PC-9 (cell line): ENCODE measurements around the gene DVL1. TPM values are rescaled to one million over a fixed set of nuclear protein-coding genes. Genes with fewer than 3 reads are reported as not detected.

ENCODE experiments used
- BruUV-seq: library from RNA; stranded (reverse); fragments of 400-500 nt; replicated peaks from 2 replicates; lab custom pipeline; 2021; lab: Mats Ljungman, UMichigan
- CTCF ChIA-PET: fragments of 300-600 bp; sonication (Branson Sonifier 250); formaldehyde crosslinking; loops from one replicate; lab custom pipeline; 2022; ENCODE audit warnings: antibody characterized with exemption; lab: Charles Lee
- POLR2A ChIA-PET: fragments of 300-600 bp; sonication (Branson Sonifier 250); formaldehyde crosslinking; loops from one replicate; lab custom pipeline; 2022; ENCODE audit warnings: antibody characterized with exemption; ENCODE audit not compliant: unreplicated experiment; lab: Charles Lee
- DNase-seq, 2 experiments: peaks; one replicate each; pipeline versions ENCODE4 v3.0.0 to v3.0.0-alpha.2; 2015 to 2022; ENCODE audit warnings: mixed read lengths in 1 of 2
- H2AFZ ChIP-seq: fragments of 200-600 bp; sonication (generic); 2 replicates; pipeline ENCODE4 v1.8.1; 2017; ENCODE audit warnings: antibody characterized with exemption
- H3F3A ChIP-seq: fragments of 200-600 bp; sonication (generic); 2 replicates; pipeline ENCODE4 v1.8.1; 2017; ENCODE audit warnings: antibody characterized with exemption, mild to moderate bottlenecking, low read depth; ENCODE audit not compliant: insufficient read depth
- H3K27ac ChIP-seq: fragments of 200-600 bp; sonication (generic); 2 replicates; pipeline ENCODE4 v1.6.1; 2016; ENCODE audit warnings: mixed run types
- H3K27me3 ChIP-seq: fragments of 200-600 bp; sonication (generic); 2 replicates; pipeline ENCODE4 v1.6.1; 2016; ENCODE audit warnings: low read depth, mixed run types; ENCODE audit not compliant: insufficient read depth
- H3K36me3 ChIP-seq: fragments of 200-600 bp; sonication (generic); 2 replicates; pipeline ENCODE4 v1.6.1; 2016; ENCODE audit warnings: low read depth, mixed run types
- H3K4me1 ChIP-seq: fragments of 200-600 bp; sonication (generic); replicated peaks from 2 replicates; pipeline ENCODE4 v1.6.1; 2016; ENCODE audit warnings: mixed run types; ENCODE audit not compliant: insufficient read depth
- H3K4me2 ChIP-seq: fragments of 200-600 bp; sonication (generic); 2 replicates; pipeline ENCODE4 v1.6.1; 2017; ENCODE audit warnings: mixed run types
- H3K4me3 ChIP-seq: fragments of 200-600 bp; sonication (generic); 2 replicates; pipeline ENCODE4 v1.6.1; 2016; ENCODE audit warnings: mixed run types
- H3K79me2 ChIP-seq: fragments of 200-600 bp; sonication (generic); 2 replicates; pipeline ENCODE4 v1.6.1; 2017; ENCODE audit warnings: low read depth, mixed run types
- H3K9me2 ChIP-seq: fragments of 200-600 bp; sonication (generic); 2 replicates; pipeline ENCODE4 v1.8.1; 2017; ENCODE audit warnings: mild to moderate bottlenecking; ENCODE audit not compliant: insufficient read depth
- H3K9me3 ChIP-seq: fragments of 200-600 bp; sonication (generic); 2 replicates; pipeline ENCODE4 v1.8.1; 2016; ENCODE audit warnings: low read depth; ENCODE audit not compliant: insufficient read depth
- H4K20me1 ChIP-seq: fragments of 200-600 bp; sonication (generic); 2 replicates; pipeline ENCODE4 v1.8.1; 2017; ENCODE audit not compliant: insufficient read depth
- EZH2 ChIP-seq: fragments of 200-600 bp; sonication (generic); IDR thresholded peaks from 2 replicates; pipeline ENCODE4 v1.8.0; 2017; ENCODE audit warnings: antibody characterized with exemption, low read depth
- intact Hi-C: fragments of 100-400 bp; cut with micrococcal nuclease; formaldehyde crosslinking; loops from one replicate; pipeline ENCODE4 v1.10.0; 2022; ENCODE audit not compliant: unreplicated experiment
- total RNA-seq: library from RNA; stranded (reverse); gene quantifications from 2 replicates; pipeline ENCODE4 v1.2.3, GENCODE V29; 2021
- TF ChIP-seq, protein P1 (sequence below): fragments of 200-600 bp; sonication (generic); conservative IDR thresholded peaks from 2 replicates; pipeline ENCODE4 v1.6.1; 2017; ENCODE audit warnings: mixed run types, antibody characterized with exemption, mild to moderate bottlenecking, moderate library complexity

DVL1 gene
- total RNA-seq, 1 experiment from 2014 or later, result 95.8 TPM

DNA sequence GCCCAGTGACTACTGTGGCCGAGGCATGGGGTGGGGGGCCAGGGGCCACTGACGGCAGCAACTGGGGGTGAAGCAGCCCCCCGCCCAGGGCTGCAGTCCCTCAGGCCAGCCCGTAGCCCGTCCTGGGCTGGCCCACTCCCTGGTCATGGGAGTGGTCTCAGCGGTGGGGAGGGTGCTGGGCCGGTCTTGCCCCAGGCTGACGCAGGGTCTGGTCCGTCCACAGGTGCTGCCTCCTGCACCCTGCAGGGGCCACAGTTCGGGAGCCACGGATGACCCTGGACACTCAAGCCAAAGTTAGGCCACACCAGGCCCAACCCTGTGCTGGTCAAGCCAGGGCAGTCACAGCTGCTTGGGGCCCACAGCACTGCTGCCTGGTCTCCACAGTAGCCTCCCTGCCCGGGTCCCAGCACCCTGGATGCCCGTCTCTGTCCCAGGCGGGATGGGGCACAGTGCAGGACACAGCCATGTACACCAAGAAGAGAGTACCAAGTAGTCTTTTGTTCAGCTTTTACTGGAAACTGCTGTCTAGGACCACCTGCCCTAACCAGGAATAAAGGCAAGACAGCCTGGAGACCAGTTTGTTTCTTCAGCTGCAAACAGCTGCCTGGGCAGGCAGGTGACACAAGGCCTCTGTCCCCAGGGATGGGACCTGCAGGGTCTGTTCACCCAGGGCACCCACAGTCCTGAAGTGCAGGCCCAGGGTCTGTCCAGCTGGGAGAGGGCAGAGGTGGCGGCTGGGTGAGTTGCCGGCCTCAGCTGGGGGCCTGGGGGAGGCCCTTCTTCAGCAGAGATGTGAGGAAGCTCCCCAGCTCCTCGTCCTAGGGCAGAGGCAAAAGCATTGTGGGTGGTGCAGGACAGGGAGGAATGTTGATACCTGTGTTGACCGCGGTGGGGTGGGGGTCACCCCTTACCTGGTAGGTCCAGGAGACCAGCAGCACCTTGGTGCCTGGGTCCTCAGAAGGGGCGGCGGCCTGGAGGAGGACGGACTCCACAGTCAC, 37.8 kb downstream of the DVL1 start:
- DNase-seq, result no peak
- H4K20me1 ChIP-seq, result peaks cover 37% of the 10 kb centered on the region
- BruUV-seq, result no TSS peak
- peaks cover 24% of the 10 kb centered on the region; the same call in 1 of the 2 replicates for H3F3A ChIP-seq
- no peaks in the 10 kb centered on the region for H3K9me2 ChIP-seq
- H3K36me3 ChIP-seq, result 0 out of 2 replicates have a peak, but pooled peaks cover 5% of the 10 kb centered on the region
- TF ChIP-seq, protein P1, sequence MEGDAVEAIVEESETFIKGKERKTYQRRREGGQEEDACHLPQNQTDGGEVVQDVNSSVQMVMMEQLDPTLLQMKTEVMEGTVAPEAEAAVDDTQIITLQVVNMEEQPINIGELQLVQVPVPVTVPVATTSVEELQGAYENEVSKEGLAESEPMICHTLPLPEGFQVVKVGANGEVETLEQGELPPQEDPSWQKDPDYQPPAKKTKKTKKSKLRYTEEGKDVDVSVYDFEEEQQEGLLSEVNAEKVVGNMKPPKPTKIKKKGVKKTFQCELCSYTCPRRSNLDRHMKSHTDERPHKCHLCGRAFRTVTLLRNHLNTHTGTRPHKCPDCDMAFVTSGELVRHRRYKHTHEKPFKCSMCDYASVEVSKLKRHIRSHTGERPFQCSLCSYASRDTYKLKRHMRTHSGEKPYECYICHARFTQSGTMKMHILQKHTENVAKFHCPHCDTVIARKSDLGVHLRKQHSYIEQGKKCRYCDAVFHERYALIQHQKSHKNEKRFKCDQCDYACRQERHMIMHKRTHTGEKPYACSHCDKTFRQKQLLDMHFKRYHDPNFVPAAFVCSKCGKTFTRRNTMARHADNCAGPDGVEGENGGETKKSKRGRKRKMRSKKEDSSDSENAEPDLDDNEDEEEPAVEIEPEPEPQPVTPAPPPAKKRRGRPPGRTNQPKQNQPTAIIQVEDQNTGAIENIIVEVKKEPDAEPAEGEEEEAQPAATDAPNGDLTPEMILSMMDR, result no peak
- TF ChIP-seq EZH2, result no peak
- no peak overlapping the region for H3K27ac ChIP-seq
- no peaks in the 10 kb centered on the region for H3K27me3 ChIP-seq
- peaks cover 16% of the 10 kb centered on the region; the same call in 1 of the 2 replicates for H3K4me1 ChIP-seq
- POLR2A ChIA-PET, result no interaction called here
- CTCF ChIA-PET, result no interaction called here
- H3K4me3 ChIP-seq, result no peak overlapping the region
- H2AFZ ChIP-seq, result no peak overlapping the region
- H3K9me3 ChIP-seq, result no peaks in the 10 kb centered on the region
- peaks cover 29% of the 10 kb centered on the region; the same call in 1 of the 2 replicates for H3K79me2 ChIP-seq
- intact Hi-C loops, result no loop called here
- no peak overlapping the region for H3K4me2 ChIP-seq

DNA sequence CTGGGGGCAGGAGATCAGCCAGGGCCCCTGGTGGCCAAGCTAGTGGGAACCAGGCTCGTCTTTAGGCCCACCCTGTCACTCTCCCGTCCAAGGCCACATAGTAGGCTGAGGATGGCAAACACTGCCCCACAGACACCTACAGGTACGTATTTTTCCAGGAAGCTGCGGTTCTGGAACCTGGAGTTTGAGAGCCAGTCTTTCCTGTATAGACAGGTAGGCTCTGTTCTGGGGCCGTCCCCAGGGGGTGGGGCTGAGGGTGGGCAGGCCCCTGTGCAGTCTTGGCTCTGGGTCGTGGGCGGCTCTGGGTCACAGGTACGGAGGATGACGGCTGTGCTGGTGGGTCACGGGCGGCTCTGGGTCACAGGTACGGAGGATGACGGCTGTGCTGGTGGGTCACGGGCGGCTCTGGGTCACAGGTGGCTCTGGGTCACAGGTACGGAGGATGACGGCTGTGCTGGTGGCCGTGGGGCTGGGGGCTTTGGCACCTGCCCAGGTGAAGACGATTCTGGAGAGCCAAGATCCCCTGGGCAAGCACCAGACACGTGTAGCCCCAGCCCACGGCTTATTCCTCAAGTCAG, 38.7 kb downstream of the DVL1 start:
- POLR2A ChIA-PET, result no interaction called here
- no peak overlapping the region for H3K4me2 ChIP-seq

DNA sequence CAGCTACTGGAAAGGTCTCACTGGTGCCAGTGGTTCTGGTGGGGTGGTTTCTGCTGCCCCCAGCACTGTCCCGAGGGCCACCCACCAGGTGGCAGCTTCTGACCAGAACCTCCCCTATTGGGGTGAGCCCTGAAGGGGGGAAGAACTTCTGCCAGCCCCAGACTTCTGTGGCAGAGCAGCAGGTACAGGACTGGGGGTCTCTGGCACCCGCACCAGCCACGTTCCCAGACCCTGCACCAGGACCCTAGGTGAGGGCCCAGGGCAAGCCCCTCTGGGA, 39.2 kb downstream of the DVL1 start:
- Histone ChIP-seq H3F3A (peaks cover 29% of the 10 kb centered on the region; the same call in 1 of the 2 replicates), H3K27me3 (no peaks in the 10 kb centered on the region), H4K20me1 (peaks cover 31% of the 10 kb centered on the region), H3K9me3 (no peaks in the 10 kb centered on the region), H3K4me2 (peak overlapping the region; percentile 89), H3K9me2 (no peaks in the 10 kb centered on the region), H3K4me3 (peak overlapping the region; percentile 81; the same call in 1 of the 2 replicates), H2AFZ (no peak overlapping the region), H3K79me2 (peaks cover 27% of the 10 kb centered on the region; the same call in 1 of the 2 replicates), H3K27ac (no peak overlapping the region), H3K36me3 (no peaks in the 10 kb centered on the region), H3K4me1 (peaks cover 30% of the 10 kb centered on the region)
- no peak for DNase-seq
- ChIA-PET CTCF (no interaction called here), POLR2A (no interaction called here)
- TF ChIP-seq, protein P1, result no peak
- no peak for TF ChIP-seq EZH2
- BruUV-seq, result no TSS peak
- intact Hi-C loops, result no loop called here

More for the DNA sequence above, 38.7 kb downstream of the DVL1 start:
- Histone ChIP-seq H3K4me3 (no peak overlapping the region), H3K79me2 (peaks cover 29% of the 10 kb centered on the region; the same call in 1 of the 2 replicates), H3K4me1 (peaks cover 25% of the 10 kb centered on the region), H3K9me3 (no peaks in the 10 kb centered on the region), H3K9me2 (no peaks in the 10 kb centered on the region), H3F3A (peaks cover 26% of the 10 kb centered on the region; the same call in 1 of the 2 replicates), H3K36me3 (no peaks in the 10 kb centered on the region), H4K20me1 (peaks cover 31% of the 10 kb centered on the region), H3K27me3 (no peaks in the 10 kb centered on the region), H2AFZ (no peak overlapping the region), H3K27ac (no peak overlapping the region)
- BruUV-seq, result no TSS peak
- DNase-seq, result no peak
- intact Hi-C loops, result no loop called here
- CTCF ChIA-PET, result no interaction called here
- TF ChIP-seq, protein P1, result no peak
- TF ChIP-seq EZH2, result no peak
